Thoracic aorta (tissue), 2 donors: ENCODE results near the gene TULP4. TPM values are rescaled to one million over a fixed set of nuclear protein-coding genes. Genes with fewer than 3 reads are reported as not detected.

Experiments
- ATAC-seq: fragments of 150-250 bp; one replicate; pipeline ENCODE4 v1.8.0; 2017; ENCODE audit warnings: low read depth; ENCODE audit not compliant: insufficient number of reproducible peaks, low FRiP score
- DNase-seq: peaks from one replicate; pipeline ENCODE4 v3.0.0-alpha.2; 2020; ENCODE audit warnings: low spot score
- H3K27ac ChIP-seq, 2 donors: fragments of 200-600 bp; sonication (generic); 1 replicate in 1 of 2; 2 replicates in 1 of 2; pipeline ENCODE4 v1.5.1; 2016; ENCODE audit warnings: mild to moderate bottlenecking in 2 of 2, moderate library complexity in 2 of 2
- H3K27me3 ChIP-seq: fragments of 200-600 bp; sonication (generic); replicated peaks from 2 replicates; pipeline ENCODE4 v1.6.0; 2016; ENCODE audit warnings: mild to moderate bottlenecking; ENCODE audit not compliant: insufficient read depth
- H3K36me3 ChIP-seq: fragments of 200-600 bp; sonication (generic); one replicate; pipeline ENCODE4 v1.5.1; 2016
- H3K4me1 ChIP-seq, 2 donors: fragments of 200-600 bp; sonication (generic); 1 replicate in 1 of 2; 2 replicates in 1 of 2; pipeline versions ENCODE4 v1.5.1 to v1.6.0; 2016; ENCODE audit warnings: low read depth in 2 of 2, mild to moderate bottlenecking in 1 of 2; ENCODE audit not compliant: control insufficient read depth in 1 of 2
- H3K4me3 ChIP-seq: fragments of 200-600 bp; sonication (generic); 2 replicates; pipeline ENCODE4 v1.5.1; 2016; ENCODE audit warnings: mild to moderate bottlenecking
- H3K9me3 ChIP-seq: fragments of 200-600 bp; sonication (generic); 2 replicates; pipeline ENCODE4 v1.5.1; 2016
- total RNA-seq, 2 donors: library from RNA; depleted of rRNA; stranded (reverse); fragments of >200 nt; gene quantifications; one replicate each; pipeline versions ENCODE4 v1.1.0 to v1.2.3, GENCODE V29; 2016
- TF ChIP-seq, protein P1 (sequence below): fragments of 200-600 bp; sonication (generic); IDR thresholded peaks from one replicate; pipeline ENCODE4 v1.5.1; 2019; ENCODE audit warnings: antibody characterized with exemption

TULP4 gene
- total RNA-seq, 2 donors from 2014 or later = 75.5 to 189 TPM

DNA sequence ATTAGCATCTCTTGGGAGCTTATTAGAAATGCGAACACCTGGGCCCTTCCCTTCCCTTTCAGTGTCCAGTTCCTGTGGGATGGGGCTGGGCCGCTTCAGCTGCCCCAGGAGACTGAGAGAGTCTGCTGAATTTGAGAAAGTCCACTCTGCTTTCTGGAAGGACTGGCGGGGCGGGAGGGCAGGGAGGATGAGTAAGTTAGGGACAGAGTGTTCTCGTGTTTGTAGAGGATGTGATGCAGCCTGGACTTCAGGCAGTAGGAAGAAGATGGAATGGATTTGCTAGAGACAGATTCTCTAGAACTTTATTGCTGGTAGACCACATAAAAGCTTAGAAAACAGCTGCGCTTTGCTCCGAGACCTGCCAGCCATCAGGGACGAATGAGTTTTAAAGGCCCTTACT lies 1.1 kb upstream of the TULP4 start:
- Histone ChIP-seq H3K27ac (no peak overlapping the region), H3K36me3 (peaks cover 10% of the 10 kb centered on the region), H3K4me3 (no peak overlapping the region), H3K27me3 (no peaks in the 10 kb centered on the region), H3K4me1 (no peaks in the 10 kb centered on the region), H3K9me3 (no peaks in the 10 kb centered on the region)
- ATAC-seq (no peak), DNase-seq (no peak)
- TF ChIP-seq, protein P1, sequence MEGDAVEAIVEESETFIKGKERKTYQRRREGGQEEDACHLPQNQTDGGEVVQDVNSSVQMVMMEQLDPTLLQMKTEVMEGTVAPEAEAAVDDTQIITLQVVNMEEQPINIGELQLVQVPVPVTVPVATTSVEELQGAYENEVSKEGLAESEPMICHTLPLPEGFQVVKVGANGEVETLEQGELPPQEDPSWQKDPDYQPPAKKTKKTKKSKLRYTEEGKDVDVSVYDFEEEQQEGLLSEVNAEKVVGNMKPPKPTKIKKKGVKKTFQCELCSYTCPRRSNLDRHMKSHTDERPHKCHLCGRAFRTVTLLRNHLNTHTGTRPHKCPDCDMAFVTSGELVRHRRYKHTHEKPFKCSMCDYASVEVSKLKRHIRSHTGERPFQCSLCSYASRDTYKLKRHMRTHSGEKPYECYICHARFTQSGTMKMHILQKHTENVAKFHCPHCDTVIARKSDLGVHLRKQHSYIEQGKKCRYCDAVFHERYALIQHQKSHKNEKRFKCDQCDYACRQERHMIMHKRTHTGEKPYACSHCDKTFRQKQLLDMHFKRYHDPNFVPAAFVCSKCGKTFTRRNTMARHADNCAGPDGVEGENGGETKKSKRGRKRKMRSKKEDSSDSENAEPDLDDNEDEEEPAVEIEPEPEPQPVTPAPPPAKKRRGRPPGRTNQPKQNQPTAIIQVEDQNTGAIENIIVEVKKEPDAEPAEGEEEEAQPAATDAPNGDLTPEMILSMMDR = no peak

DNA sequence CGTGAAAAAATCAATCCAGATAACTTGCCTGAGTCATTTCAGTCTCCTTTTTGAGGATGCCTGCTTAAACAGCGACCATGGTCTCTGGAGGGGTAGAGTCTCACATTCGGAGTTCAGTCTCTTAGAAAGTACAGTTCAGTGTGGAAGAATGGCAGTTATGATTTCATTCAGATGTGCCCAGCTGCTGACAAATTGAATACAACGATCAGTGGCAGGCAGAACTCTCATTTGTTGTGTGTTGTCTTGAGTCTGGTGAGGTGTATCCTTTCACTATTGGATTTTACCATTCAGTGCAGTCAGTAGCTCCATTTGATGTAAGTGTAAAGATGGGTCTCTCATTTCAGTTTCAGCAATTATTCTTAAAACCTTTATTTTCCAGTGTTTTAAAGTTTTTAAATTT lies 639 bp upstream of the TULP4 start:
- peaks cover 11% of the 10 kb centered on the region for H3K36me3 ChIP-seq
- H3K4me1 ChIP-seq = no peaks in the 10 kb centered on the region
- H3K4me3 ChIP-seq = no peak overlapping the region
- TF ChIP-seq, protein P1 = no peak
- no peaks in the 10 kb centered on the region for H3K27me3 ChIP-seq
- H3K9me3 ChIP-seq = peaks cover 2% of the 10 kb centered on the region
- no peak overlapping the region for H3K27ac ChIP-seq
- ATAC-seq = no peak
- DNase-seq = no peak

DNA sequence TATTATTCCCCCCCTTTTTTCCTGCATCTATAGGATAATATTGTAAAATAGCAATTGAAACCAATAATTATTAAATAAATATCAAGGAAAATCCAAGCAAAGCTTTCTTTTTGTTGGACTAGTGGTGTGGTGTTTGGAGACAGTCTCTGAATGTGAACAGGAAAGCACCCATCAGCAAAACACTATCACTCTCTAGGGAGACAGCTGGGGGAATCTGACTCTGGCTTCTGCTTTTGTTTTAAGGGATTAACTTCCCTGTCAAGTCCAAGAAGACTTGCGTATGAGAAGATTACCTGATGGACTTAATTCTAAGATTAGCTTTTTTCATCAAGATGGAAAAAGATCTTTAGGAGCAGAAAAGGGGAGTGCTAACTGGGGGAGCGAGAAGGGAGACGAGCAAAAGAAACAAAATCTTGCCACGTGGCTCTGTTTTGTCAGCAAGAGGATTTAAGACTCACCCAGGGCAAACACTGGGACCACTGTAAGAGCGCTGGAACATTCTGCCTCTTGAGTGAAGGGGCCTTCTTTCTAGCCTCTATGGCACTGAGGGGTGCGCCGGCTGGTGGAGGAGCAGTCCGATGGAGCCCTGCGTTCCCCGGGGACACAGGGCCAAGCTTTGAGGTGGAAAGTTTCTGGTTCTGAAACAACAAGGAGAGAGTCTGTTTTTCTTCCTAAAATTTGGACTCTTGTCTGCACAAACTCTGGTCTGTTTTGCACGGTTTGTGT lies 570 bp downstream of the TULP4 start:
- no peak for ATAC-seq
- H3K9me3 ChIP-seq = peaks cover 3% of the 10 kb centered on the region
- no peak overlapping the region for H3K27ac ChIP-seq
- DNase-seq = no peak
- H3K27me3 ChIP-seq = no peaks in the 10 kb centered on the region
- no peaks in the 10 kb centered on the region for H3K4me1 ChIP-seq
- TF ChIP-seq, protein P1 = no peak
- H3K36me3 ChIP-seq = peaks cover 14% of the 10 kb centered on the region
- H3K4me3 ChIP-seq = no peak overlapping the region

DNA sequence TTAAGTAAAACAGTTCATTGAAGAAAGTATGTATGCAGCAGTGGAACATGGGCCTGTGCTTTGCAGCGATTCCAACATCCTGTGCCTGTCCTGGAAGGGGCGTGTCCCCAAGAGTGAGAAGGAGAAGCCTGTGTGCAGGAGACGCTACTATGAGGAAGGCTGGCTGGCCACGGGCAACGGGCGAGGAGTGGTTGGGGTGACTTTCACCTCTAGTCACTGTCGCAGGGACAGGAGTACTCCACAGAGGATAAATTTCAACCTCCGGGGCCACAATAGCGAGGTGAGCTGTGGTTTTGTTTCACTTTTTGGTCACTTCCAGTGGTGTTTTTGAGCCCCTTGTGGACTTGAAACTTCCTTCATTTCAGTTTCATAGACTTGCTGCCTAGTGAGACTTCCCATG lies 1.7 kb downstream of the TULP4 start:
- H3K27me3 ChIP-seq = no peaks in the 10 kb centered on the region
- peaks cover 14% of the 10 kb centered on the region for H3K36me3 ChIP-seq
- H3K4me3 ChIP-seq = no peak overlapping the region
- peaks cover 3% of the 10 kb centered on the region for H3K9me3 ChIP-seq
- DNase-seq (no peak), ATAC-seq (no peak)
- H3K4me1 ChIP-seq = no peaks in the 10 kb centered on the region
- TF ChIP-seq, protein P1 = no peak
- no peak overlapping the region for H3K27ac ChIP-seq

DNA sequence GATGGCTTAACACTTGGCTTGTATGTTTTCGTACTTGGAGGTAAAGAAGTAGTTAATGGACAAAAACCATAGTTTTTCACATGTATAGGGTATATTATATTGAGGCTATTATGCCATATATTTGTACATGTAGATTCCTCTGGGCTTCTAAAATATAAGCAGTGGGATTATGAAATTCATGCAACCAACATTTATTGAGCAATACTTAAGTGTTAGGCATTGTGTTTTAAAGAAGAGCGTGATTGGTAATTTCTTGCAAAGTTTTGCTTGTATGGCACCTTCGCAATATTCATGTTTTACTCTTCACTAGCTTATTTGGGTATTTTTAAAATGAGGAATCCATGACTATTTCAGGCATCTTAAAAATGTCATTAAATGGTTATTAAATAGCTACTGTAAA lies 2.5 kb downstream of the TULP4 start:
- Histone ChIP-seq H3K4me3 (no peak overlapping the region), H3K27ac (no peak overlapping the region), H3K36me3 (peaks cover 14% of the 10 kb centered on the region), H3K9me3 (peaks cover 3% of the 10 kb centered on the region), H3K27me3 (no peaks in the 10 kb centered on the region), H3K4me1 (no peaks in the 10 kb centered on the region)
- TF ChIP-seq, protein P1 = no peak
- DNase-seq = no peak
- no peak for ATAC-seq
